KMS-11 (cell line): ENCODE results near the gene SORCS2.

Source experiments
- H2AFZ ChIP-seq: fragments of 200-600 bp; sonication (generic); 2 replicates; pipeline ENCODE4 v1.6.1; 2016; ENCODE audit warnings: antibody characterized with exemption, mixed run types, low read depth
- H3K27ac ChIP-seq: fragments of 200-600 bp; sonication (generic); 2 replicates; pipeline ENCODE4 v1.6.1; 2016; ENCODE audit warnings: mild to moderate bottlenecking, mixed run types
- H3K27me3 ChIP-seq: fragments of 200-600 bp; sonication (generic); 2 replicates; pipeline ENCODE4 v1.6.1; 2017; ENCODE audit warnings: mild to moderate bottlenecking, low read depth, mixed run types, moderate library complexity; ENCODE audit not compliant: insufficient read depth
- H3K36me3 ChIP-seq: fragments of 200-600 bp; sonication (generic); 2 replicates; pipeline ENCODE4 v1.6.1; 2017; ENCODE audit warnings: mild to moderate bottlenecking, mixed run types; ENCODE audit not compliant: insufficient read depth
- H3K4me1 ChIP-seq: fragments of 200-600 bp; sonication (generic); 2 replicates; pipeline ENCODE4 v1.6.1; 2016; ENCODE audit warnings: mild to moderate bottlenecking, low read depth, mixed run types; ENCODE audit not compliant: poor library complexity, severe bottlenecking
- H3K4me2 ChIP-seq: fragments of 200-600 bp; sonication (generic); 2 replicates; pipeline ENCODE4 v1.7.0; 2016; ENCODE audit warnings: mild to moderate bottlenecking, mixed run types
- H3K4me3 ChIP-seq: fragments of 200-600 bp; sonication (generic); IDR thresholded peaks from 2 replicates; pipeline ENCODE4 v1.6.1; 2017; ENCODE audit warnings: low read depth, low read length, mixed read lengths; ENCODE audit not compliant: insufficient read depth
- H3K79me2 ChIP-seq: fragments of 200-600 bp; sonication (generic); 2 replicates; pipeline ENCODE4 v1.6.1; 2016; ENCODE audit warnings: low read depth, mixed run types; ENCODE audit not compliant: insufficient read depth
- H3K9ac ChIP-seq: fragments of 200-600 bp; sonication (generic); 2 replicates; pipeline ENCODE4 v1.6.1; 2016; ENCODE audit warnings: mild to moderate bottlenecking, mixed run types
- H4K20me1 ChIP-seq: fragments of 200-600 bp; sonication (generic); 2 replicates; pipeline ENCODE4 v1.6.1; 2016; ENCODE audit warnings: mild to moderate bottlenecking, mixed run types; ENCODE audit not compliant: insufficient read depth
- TF ChIP-seq, protein P1 (sequence below): fragments of 200-600 bp; sonication (generic); conservative IDR thresholded peaks from 2 replicates; pipeline ENCODE4 v1.6.1; 2017; ENCODE audit warnings: low read depth, mild to moderate bottlenecking, antibody characterized with exemption, low read length, moderate library complexity, mixed read lengths

The SORCS2 gene

DNA sequence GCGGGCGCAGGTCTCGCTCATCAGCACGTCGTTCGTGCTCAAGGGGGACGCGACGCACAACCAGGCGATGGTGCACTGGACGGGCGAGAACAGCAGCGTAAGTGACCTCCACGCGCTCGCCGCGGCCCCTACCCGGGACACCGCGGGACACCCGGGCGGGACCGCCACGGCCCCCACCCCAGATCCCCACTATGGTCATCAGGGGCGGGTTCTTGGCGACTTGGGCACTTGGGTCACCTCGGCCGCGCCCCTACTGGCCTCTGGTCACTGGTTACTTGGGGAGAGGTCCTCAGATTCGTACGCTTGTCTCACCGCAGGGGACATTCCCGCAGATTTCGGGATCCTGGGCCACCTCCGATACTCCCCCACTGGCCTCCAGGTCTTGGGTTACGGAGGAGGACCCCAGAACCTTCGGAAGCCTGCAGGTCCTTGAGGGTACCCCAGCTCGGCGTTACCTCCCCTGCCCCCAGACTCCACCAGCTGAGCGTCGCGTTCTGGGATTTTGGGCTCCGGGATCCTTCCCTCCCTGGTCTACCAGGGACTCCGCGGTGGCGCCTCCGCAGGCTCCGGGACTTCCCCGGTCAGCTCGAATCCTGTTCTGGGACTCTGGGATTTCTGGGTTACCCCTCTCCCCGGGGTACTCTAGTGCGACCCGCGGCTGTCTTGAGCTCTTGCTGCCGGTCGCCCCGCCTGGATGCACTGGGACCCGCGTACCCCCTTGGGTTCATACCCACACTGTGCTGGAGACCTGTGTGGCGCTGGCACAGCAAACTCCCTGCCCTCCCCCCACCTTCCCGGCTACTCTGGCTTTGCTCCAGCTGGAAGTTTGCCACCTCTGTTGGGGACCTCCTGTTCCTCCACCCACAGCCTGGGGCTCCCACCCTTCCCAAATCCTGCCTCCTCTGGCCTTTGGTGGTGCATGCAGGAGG, 956 bp downstream of the SORCS2 start:
- H3K27me3 ChIP-seq, result peaks cover 7% of the 10 kb centered on the region; the same call in 1 of the 2 replicates
- no peaks in the 10 kb centered on the region for H3K36me3 ChIP-seq
- TF ChIP-seq, protein P1, sequence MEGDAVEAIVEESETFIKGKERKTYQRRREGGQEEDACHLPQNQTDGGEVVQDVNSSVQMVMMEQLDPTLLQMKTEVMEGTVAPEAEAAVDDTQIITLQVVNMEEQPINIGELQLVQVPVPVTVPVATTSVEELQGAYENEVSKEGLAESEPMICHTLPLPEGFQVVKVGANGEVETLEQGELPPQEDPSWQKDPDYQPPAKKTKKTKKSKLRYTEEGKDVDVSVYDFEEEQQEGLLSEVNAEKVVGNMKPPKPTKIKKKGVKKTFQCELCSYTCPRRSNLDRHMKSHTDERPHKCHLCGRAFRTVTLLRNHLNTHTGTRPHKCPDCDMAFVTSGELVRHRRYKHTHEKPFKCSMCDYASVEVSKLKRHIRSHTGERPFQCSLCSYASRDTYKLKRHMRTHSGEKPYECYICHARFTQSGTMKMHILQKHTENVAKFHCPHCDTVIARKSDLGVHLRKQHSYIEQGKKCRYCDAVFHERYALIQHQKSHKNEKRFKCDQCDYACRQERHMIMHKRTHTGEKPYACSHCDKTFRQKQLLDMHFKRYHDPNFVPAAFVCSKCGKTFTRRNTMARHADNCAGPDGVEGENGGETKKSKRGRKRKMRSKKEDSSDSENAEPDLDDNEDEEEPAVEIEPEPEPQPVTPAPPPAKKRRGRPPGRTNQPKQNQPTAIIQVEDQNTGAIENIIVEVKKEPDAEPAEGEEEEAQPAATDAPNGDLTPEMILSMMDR, result no peak
- H3K4me3 ChIP-seq, result no peak overlapping the region
- H3K27ac ChIP-seq, result no peak overlapping the region
- no peak overlapping the region for H3K4me2 ChIP-seq
- H3K9ac ChIP-seq, result no peak overlapping the region
- no peaks in the 10 kb centered on the region for H3K79me2 ChIP-seq
- no peaks in the 10 kb centered on the region for H3K4me1 ChIP-seq
- H2AFZ ChIP-seq, result no peak overlapping the region
- no peaks in the 10 kb centered on the region for H4K20me1 ChIP-seq

DNA sequence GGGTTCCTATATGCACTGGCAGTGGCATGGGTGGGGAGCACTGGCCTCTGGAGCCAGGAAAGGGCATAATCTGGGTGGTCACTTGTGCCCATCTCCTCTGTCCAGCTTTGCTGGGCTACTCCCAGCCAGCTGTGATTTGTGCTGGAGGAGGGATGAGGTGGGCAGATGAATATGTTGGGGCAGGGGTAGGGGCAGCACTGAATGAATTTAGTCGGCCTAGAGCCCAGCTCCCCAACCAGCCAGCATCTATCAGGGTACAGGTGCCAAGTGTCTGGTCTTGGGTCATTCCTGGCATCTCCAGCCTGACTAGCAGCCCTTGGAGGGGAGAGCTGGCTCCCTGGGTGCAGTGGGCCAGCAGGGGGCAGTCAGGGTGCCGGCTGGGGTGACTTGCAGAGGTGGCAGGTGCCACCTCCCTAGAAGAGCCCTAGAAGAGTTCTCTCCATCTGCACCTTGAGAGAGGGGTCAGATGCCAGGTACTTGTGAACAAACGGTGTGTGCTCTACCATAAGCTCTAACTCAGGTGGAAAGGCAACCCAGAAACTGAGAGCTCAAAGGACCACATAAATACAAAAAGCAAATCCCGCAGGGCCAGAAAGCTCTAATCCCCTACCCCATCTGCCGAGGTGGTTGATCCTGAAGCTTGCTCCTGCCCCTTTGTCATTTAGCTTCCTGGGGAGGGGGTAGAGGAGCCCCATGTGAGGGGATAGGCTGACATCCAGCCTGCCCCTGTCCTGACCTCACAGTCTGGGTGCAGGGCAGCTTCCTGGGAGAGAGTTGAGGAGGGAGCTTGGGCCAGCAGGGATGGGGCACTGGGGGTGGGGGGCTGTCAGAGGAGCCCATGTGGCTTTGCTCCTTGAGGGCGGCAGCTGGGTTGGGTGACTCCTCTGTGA, 2.2 kb downstream of the SORCS2 start:
- H2AFZ ChIP-seq, result no peak overlapping the region
- no peak overlapping the region for H3K4me3 ChIP-seq
- no peak overlapping the region for H3K27ac ChIP-seq
- peaks cover 2% of the 10 kb centered on the region; the same call in 1 of the 2 replicates for H3K27me3 ChIP-seq
- no peaks in the 10 kb centered on the region for H3K79me2 ChIP-seq
- no peaks in the 10 kb centered on the region for H4K20me1 ChIP-seq
- H3K36me3 ChIP-seq, result no peaks in the 10 kb centered on the region
- H3K9ac ChIP-seq, result no peak overlapping the region
- no peak overlapping the region for H3K4me2 ChIP-seq
- H3K4me1 ChIP-seq, result no peaks in the 10 kb centered on the region
- TF ChIP-seq, protein P1, result no peak

DNA sequence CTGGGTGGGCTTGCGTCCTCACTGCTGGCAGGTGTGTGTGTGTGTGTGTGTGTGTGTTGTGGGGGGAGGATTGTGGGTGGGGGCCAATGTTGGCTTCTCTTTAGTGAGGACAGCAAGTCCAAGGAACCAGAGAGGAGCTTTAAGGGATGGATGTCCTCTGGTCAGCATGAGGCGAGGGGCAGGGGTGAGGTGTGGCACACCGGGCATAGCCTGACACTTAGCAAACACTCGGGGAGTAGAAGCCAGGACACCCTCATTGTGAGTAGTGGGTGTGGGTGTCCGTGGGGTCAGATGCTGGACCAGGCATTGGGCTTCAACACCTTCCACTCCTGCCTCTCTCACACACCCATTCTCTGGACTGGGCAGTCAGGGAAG, 2.8 kb downstream of the SORCS2 start:
- H3K4me1 ChIP-seq, result no peaks in the 10 kb centered on the region
- H3K79me2 ChIP-seq, result no peaks in the 10 kb centered on the region
- TF ChIP-seq, protein P1, result no peak
- no peak overlapping the region for H3K4me3 ChIP-seq
- no peaks in the 10 kb centered on the region for H4K20me1 ChIP-seq
- no peaks in the 10 kb centered on the region; the same call in 1 of the 2 replicates for H3K27me3 ChIP-seq
- H3K36me3 ChIP-seq, result no peaks in the 10 kb centered on the region
- H2AFZ ChIP-seq, result no peak overlapping the region
- no peak overlapping the region for H3K4me2 ChIP-seq
- no peak overlapping the region for H3K9ac ChIP-seq
- no peak overlapping the region for H3K27ac ChIP-seq

DNA sequence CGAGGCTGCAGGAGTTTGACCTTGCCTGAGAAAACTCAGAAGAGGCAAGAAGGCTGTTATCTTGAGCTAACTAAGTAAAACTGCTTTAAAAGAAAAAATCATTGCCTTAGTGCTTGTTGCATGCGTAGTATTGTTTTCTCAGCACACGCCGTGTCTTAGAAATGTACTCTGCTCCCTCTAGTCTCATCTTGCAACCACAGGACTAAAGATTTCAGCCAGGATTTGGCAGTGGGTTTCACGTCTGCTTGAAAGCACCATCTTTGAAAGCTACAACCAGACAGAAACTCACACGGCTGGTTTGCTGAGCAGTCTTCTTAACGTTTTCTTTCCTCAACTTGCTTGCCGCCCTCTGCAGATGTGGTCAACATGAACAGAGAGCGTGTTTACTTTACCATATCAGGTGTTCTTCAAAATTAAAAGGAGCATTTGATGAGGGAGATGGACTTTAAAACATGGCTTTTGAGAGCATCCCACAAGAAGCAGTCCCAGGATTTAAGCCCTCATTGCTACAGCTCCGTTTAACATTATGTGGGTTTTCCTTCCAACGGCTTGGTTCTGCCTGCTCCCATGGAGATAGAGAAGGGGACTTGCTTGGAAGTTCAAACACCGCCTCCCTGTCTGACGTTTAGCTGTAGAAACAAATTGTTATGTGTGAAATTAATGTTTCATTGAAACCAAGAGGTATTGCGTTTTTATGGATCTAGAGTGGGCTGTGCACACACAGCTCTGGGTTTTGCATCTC, 3.4 kb downstream of the SORCS2 start:
- Histone ChIP-seq H3K27ac (no peak overlapping the region), H3K79me2 (no peaks in the 10 kb centered on the region), H3K36me3 (no peaks in the 10 kb centered on the region), H4K20me1 (no peaks in the 10 kb centered on the region), H3K4me3 (no peak overlapping the region), H2AFZ (no peak overlapping the region), H3K27me3 (no peaks in the 10 kb centered on the region; the same call in 1 of the 2 replicates), H3K9ac (no peak overlapping the region), H3K4me1 (no peaks in the 10 kb centered on the region), H3K4me2 (no peak overlapping the region)
- TF ChIP-seq, protein P1, result no peak
